ENCODE results near the gene NETO1.

Gene NETO1

DNA sequence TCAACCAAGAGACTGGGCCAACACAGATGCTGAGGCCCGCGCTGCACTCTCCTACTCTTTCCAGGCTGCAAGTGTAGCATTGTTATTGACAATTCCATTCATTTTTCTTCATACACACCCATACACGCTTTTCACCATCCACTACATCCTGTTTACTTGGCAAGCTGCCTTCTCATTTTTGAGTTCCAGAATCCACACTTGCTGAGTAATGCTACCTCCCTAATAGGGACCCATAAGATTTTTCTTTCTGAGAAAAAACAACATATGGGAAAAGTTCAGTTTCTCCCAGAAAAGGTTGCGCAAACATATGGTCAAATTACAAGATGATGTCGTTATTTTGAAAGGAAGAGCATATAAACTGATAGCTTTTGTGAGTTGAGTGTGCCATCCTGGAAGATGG lies 3.3 kb upstream of the NETO1 start:
- FAIRE-seq (no peak), DNase-seq (ENCODE audit: insufficient read length, low spot score) (no peak)

DNA sequence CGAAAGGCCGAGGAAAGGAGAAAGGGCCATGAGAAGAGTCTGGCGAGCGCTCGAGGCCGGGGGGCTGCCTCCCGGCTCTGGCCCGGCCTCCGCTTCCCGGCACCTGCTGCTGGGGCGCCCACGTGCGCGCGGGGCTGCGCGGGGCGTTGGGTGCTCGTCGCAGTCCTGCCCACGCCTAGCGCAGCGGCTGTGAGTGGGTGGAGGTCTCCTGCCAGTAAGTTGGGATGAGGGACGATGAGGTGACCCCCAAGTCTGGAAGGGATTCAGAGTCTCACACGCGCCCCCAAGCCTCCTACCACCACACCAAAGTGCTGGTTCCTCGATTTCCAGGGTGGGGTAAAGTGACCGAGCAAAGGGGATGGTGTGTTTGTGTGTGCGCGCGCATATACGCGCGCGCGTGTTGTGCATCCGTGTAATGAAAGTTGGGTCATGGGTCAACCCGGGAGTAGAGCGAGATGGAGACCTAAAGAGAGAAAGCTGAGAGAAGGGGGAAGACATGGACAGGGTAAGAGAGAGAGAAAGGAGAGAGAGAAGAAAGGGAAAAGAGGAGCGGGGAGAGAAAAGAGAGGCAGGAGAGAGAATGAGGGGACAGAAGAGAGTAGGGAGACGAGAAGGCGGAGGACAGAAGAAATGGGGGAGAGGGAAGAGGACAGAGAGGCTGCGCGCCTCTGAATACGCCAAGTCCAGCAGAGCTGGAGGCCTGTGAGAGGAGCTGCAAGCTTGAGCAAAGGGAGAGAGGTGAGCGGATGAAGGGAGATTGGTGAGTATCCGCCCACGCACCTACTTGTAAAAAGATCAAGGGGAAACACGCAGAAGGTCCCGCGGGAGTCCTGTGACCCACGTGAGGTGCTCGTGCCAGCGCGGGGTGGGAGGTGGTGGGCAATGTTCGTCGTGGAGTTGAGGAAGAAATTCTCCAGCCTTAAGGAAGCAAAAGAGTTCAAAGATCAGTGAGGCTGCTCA lies 1.7 kb upstream of the NETO1 start:
- TF ChIP-seq POU2F2 (IDR thresholded peaks at IDR 0.05; ENCODE audit: low read depth, low read length) (no peak), SPI1 (IDR thresholded peaks at IDR 0.05; ENCODE audit: low read depth, low read length) (no peak), POLR2AphosphoS5 (IDR thresholded peaks at IDR 0.05; ENCODE audit: low read depth, low read length) (no peak), PAX5 (IDR thresholded peaks at IDR 0.05; ENCODE audit: insufficient read depth, low read length, severe bottlenecking) (no peak), POLR2A (IDR thresholded peaks at IDR 0.05; ENCODE audit: low read depth, low read length) (no peak), TAF1 (IDR thresholded peaks at IDR 0.05; ENCODE audit: low read depth, low read length) (no peak)
- no peak for DNase-seq (ENCODE audit: insufficient read length, low spot score)
- FAIRE-seq, result no peak

More for the DNA sequence above, 3.3 kb upstream of the NETO1 start:
- TF ChIP-seq SPI1 (IDR thresholded peaks at IDR 0.05; ENCODE audit: low read depth, low read length), result no peak
- TF ChIP-seq POLR2AphosphoS5 (IDR thresholded peaks at IDR 0.05; ENCODE audit: low read depth, low read length), result no peak
- no peak for TF ChIP-seq POU2F2 (IDR thresholded peaks at IDR 0.05; ENCODE audit: low read depth, low read length)
- TF ChIP-seq TAF1 (IDR thresholded peaks at IDR 0.05; ENCODE audit: low read depth, low read length), result no peak
- TF ChIP-seq POLR2A (IDR thresholded peaks at IDR 0.05; ENCODE audit: low read depth, low read length), result no peak
- no peak for TF ChIP-seq PAX5 (IDR thresholded peaks at IDR 0.05; ENCODE audit: insufficient read depth, low read length, severe bottlenecking)

DNA sequence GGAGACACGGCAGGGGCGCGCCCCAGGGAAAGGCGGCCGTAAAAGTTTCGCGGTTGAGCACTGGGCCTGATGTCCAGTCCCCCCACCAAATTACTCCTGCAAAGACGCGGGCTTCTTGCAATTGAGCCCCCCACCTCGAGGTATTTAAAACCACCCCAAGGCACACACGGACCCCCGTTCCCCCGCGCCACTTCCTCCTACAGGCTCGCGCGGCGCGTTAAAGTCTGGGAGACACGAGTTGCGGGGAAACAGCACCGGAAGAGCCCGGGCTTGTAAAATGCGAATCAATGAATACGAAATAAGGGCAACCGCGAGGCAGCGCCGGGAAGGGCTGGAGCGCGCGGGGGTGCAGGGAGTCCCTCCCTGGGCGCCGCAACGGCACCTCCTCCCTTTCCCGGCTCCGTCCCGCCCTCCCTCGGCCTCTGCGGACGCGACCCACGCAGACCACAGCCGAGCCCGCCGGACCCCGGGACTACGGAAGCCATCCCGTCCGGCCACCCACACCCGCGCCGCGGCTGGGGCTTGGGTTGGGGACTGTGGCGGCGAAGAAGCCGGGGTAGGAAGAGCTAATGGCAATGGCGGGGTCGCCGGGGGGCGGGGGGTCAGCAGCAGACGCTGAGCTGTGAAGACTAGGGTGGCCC lies 918 bp upstream of the NETO1 start:
- TF ChIP-seq POLR2A (IDR thresholded peaks at IDR 0.05; ENCODE audit: low read depth, low read length), result no peak
- TF ChIP-seq PAX5 (IDR thresholded peaks at IDR 0.05; ENCODE audit: insufficient read depth, low read length, severe bottlenecking), result no peak
- TF ChIP-seq TAF1 (IDR thresholded peaks at IDR 0.05; ENCODE audit: low read depth, low read length), result no peak
- no peak for TF ChIP-seq POLR2AphosphoS5 (IDR thresholded peaks at IDR 0.05; ENCODE audit: low read depth, low read length)
- TF ChIP-seq SPI1 (IDR thresholded peaks at IDR 0.05; ENCODE audit: low read depth, low read length), result no peak
- no peak for TF ChIP-seq POU2F2 (IDR thresholded peaks at IDR 0.05; ENCODE audit: low read depth, low read length)
- DNase-seq (ENCODE audit: insufficient read length, low spot score) (no peak), FAIRE-seq (no peak)

DNA sequence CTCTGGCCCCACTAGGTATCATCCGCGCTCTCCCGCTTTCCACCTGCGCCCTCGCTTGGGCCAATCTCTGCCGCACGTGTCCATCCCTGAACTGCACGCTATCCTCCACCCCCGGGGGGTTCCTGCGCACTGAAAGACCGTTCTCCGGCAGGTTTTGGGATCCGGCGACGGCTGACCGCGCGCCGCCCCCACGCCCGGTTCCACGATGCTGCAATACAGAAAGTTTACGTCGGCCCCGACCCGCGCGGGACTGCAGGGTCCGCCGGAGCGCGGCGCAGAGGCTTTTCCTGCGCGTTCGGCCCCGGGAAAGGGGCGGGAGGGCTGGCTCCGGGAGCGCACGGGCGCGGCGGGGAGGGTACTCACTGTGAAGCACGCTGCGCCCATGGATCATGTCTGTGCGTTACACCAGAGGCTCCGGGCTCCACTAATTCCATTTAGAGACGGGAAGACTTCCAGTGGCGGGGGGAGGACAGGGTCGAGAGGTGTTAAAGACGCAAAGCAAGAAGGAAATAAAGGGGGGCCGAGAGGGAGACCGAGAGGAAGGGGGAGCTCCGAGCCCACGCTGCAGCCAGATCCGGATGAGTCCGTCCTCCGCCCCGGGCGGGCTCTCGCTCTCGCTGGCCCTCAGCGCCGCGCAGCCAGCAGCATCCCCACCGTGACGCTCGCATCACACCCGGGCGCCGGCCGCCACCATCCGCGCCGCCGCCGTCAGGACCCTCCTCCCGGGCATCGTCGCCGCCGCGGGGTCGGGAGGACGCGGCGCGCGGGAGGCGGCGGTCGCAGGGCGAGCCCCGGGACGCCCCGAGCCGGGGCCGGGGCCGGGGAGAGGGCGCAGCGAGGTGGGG lies 664 bp downstream of the NETO1 start:
- DNase-seq (ENCODE audit: insufficient read length, low spot score), result no peak
- TF ChIP-seq POLR2A (IDR thresholded peaks at IDR 0.05; ENCODE audit: low read depth, low read length) (no peak), POU2F2 (IDR thresholded peaks at IDR 0.05; ENCODE audit: low read depth, low read length) (no peak), POLR2AphosphoS5 (IDR thresholded peaks at IDR 0.05; ENCODE audit: low read depth, low read length) (no peak), PAX5 (IDR thresholded peaks at IDR 0.05; ENCODE audit: insufficient read depth, low read length, severe bottlenecking) (no peak), TAF1 (IDR thresholded peaks at IDR 0.05; ENCODE audit: low read depth, low read length) (no peak), SPI1 (IDR thresholded peaks at IDR 0.05; ENCODE audit: low read depth, low read length) (no peak)
- FAIRE-seq, result no peak

DNA sequence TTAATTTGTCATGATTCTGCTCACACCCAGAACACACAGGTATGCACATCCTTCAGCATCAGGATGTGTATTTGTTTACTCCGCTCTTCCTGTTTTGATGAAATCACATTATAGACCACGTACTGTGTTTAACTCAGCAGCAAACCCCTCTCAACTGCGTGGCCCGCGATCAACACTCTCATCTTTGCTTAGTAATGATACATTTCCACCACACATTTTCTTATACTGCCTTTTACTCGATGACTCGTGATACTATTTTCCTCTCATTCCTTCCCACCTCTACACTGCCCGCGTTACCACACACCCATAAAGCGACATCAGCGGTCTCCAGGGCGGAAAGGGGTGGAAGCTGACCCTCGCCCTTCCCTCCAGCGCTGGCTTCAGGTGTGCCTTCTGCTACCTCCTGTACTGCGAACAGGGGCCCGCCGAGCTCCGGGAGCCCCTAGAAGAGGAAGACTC lies 1.3 kb downstream of the NETO1 start:
- no peak for TF ChIP-seq SPI1 (IDR thresholded peaks at IDR 0.05; ENCODE audit: low read depth, low read length)
- TF ChIP-seq POLR2A (IDR thresholded peaks at IDR 0.05; ENCODE audit: low read depth, low read length), result no peak
- TF ChIP-seq POLR2AphosphoS5 (IDR thresholded peaks at IDR 0.05; ENCODE audit: low read depth, low read length), result no peak
- no peak for TF ChIP-seq POU2F2 (IDR thresholded peaks at IDR 0.05; ENCODE audit: low read depth, low read length)
- no peak for TF ChIP-seq TAF1 (IDR thresholded peaks at IDR 0.05; ENCODE audit: low read depth, low read length)
- no peak for TF ChIP-seq PAX5 (IDR thresholded peaks at IDR 0.05; ENCODE audit: insufficient read depth, low read length, severe bottlenecking)
- DNase-seq (ENCODE audit: insufficient read length, low spot score), result no peak
- FAIRE-seq, result no peak

DNA sequence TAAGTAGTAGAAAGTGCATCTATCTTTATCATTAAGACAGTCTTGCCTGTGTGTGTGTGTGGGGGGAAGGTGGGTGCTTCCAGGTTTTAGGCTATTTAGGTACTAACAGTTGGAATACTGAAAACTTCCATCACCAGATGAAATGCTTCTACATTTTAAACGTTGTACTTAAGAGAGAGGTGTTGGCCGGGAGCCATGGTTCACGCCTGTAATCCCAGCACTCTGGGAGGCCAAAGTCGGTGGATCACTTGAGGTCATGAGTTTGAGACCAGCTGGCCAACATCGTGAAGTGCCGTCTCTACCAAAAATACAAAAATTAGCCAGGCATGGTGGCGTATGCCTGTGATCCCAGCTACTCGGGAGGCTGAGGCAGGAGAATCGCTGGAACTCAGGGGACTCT lies 4.0 kb downstream of the NETO1 start:
- no peak for DNase-seq (ENCODE audit: insufficient read length, low spot score)
- no peak for TF ChIP-seq PAX5 (IDR thresholded peaks at IDR 0.05; ENCODE audit: insufficient read depth, low read length, severe bottlenecking)
- FAIRE-seq, result no peak

DNA sequence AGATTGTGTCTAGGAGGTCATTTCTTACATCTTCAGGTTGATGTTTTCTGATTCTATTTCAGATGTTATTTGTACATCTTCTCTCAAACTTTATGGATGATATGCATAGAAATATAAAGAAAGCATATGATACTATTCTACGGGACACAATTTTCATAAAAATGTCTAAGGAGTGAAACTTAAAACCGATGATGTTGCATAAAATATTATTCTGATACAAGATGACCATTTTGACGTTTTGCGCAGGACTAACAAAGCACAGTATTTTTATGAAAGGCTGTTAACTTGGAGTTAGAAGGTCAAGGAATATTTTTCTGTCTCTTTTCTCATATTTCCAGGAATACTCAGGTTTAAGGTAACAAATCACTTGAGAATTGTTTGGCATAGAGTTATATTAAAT lies 8.7 kb downstream of the NETO1 start:
- FAIRE-seq (no peak), DNase-seq (ENCODE audit: insufficient read length, low spot score) (no peak)
- TF ChIP-seq PAX5 (IDR thresholded peaks at IDR 0.05; ENCODE audit: insufficient read depth, low read length, severe bottlenecking), result no peak
- TF ChIP-seq POLR2A (IDR thresholded peaks at IDR 0.05; ENCODE audit: low read depth, low read length), result no peak
- no peak for TF ChIP-seq POU2F2 (IDR thresholded peaks at IDR 0.05; ENCODE audit: low read depth, low read length)
- TF ChIP-seq POLR2AphosphoS5 (IDR thresholded peaks at IDR 0.05; ENCODE audit: low read depth, low read length), result no peak
- TF ChIP-seq SPI1 (IDR thresholded peaks at IDR 0.05; ENCODE audit: low read depth, low read length), result no peak
- TF ChIP-seq TAF1 (IDR thresholded peaks at IDR 0.05; ENCODE audit: low read depth, low read length), result no peak

DNA sequence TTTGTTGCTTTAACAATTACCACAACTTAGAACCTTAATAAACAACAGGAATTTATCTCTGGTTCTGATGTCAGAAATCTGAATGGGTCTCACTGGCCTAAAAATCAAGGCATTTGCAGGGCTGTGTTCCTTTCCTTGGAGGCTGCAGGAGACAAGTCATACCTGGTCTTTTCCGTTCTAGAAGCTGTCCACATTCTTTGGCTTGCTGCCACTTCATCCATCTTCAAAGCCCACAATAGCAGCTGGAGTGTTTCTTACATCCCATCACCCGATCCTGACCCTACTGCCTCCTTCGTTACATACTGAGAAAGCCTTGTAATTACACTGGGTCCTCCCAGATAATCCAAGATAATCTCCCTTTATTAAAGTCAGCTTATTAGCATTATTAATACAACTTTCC lies 18.1 kb downstream of the NETO1 start:
- FAIRE-seq (no peak), DNase-seq (ENCODE audit: insufficient read length, low spot score) (no peak)
- no peak for TF ChIP-seq SPI1 (IDR thresholded peaks at IDR 0.05; ENCODE audit: low read depth, low read length)
- no peak for TF ChIP-seq POU2F2 (IDR thresholded peaks at IDR 0.05; ENCODE audit: low read depth, low read length)

Measured in GM12891 (cell line).